Measurements from ENCODE around the gene LHFPL4.

LHFPL4 gene

DNA sequence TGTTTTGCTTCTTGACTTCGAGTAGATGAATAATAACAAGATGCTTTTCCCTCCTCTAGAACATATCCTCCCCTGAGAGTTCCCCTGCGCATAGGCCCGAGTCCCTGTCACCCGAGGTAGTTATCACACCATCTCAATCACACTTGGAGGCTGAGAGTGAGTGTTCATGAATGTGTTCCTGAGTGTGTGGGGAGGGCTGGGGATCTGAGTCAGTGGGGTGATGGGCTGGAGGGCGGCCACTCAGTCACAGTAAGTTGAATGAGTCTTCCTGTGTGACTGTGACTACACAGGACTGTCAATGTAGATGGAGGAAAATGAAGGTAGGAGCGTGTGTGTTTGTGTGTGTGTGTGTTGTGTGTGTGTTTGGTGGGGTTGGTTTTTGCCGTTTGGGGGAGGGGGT is 85.2 kb downstream of the LHFPL4 start:
- DNase-seq, result no peak

DNA sequence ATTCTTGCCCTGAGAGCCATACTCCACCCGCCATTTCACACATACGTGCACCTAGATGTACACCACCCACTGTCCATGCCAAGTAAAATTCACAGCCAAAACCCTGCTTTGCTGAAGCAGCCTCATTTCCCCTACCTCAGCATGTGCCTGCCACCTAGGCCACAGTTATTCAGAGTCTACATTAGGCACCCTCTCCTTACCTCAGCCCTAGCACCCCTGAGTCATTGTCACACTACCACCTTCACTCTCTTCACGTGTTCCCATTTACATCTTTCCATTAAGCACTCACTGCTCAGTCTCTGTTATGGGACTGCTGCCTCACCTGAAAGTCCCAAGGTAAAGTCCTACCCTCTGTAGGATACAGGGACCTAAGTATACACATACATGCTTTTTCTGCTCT is 86.2 kb downstream of the LHFPL4 start:
- DNase-seq, result no peak

DNA sequence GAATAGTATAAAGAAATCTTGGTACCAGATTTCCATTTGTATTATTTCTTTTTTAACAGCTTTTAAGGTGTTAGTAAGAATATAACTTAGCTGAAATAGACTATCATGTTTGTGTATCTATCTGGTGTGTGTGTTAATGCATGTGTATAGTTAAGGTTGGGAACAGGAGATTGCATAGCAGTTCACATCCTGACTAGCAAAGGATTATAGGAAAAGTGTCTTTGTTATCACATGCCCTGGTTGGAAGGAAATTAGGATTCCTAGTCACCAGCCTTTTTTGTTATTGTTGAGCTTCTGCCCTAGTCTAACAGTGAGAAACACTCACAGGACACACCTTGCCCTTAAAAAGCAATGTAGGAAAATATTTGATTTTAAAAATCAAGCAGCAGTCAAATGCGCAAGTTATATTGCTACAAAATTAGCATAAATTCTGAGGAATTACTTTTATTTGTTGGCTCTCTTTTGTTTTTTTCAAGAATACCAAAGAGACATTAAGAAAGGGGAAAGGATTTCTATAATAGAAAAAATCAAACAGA is 98.0 kb downstream of the LHFPL4 start:
- DNase-seq, result no peak

DNA sequence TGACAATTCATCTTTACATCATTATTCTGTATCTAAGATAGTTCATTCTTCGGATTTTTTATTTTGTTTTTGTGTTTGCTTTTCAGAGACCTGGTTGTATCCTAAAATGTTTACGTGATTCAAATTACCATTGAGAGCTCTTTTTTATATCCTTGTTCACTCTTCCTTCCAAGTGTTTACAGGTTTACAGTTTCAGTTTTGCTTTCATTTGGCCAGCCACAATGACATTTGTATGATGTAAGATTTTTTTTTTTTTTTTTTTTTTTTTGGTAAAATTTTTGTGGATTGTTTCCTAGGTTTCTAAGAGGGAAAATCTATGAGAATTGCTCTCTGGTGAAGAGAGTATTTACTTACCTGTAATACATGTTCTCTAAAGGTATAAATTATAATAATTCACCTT is 101.2 kb downstream of the LHFPL4 start:
- DNase-seq, result no peak

DNA sequence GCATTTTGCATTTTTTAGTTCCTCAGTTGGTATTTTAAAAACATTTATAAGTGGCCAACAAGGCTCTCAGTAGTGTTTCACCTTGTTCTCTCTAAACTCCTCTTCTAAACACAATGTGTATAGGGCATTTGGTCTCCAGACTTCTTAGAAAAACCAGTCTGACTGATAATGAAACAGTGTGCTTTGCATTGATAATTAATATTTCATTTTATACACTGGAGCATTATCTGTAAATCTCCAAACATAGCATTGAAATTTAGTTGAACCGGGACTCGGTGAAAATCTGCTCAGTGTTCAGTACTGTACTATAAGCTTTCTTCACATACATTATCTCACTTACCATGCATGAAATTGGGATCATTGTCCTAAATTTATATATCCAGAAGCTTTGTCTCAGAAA is 102.6 kb downstream of the LHFPL4 start:
- DNase-seq, result no peak

DNA sequence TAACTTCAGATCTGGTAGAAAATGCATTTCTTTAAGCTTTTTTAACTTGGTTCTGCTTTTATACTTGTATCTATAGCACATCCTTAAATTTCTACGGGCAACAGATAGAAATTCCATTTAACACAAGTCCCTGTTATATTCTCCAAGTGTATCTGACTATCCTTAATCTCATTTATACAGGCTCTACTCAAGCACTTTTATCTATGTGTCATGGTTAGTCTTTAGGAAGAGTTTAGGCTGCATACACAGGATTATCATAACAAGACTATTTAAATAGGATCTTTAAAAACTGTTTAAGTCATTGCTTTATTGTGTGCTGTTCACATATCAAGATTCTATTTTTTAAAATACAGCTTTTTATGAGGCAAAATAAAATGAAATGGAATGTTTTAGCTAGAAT is 103.5 kb downstream of the LHFPL4 start:
- DNase-seq, result no peak

DNA sequence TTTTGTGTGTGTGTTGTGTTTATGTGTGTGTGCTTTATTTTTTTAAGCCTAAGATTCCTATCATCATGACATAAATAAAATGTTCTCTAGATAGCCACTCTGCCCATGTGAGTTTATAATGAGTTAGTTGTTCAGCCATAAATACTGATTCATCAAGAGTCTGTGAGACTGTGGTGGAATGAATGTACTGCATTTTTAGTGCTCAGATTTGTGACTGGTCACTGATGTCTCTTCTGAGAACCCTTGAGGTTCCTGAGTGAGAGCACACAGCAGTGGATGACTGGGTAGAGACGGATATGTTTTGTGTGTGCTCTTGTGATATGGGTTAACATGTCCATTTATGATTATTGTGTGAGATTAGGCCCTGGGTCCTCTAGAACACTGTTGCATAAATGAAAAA is 105.0 kb downstream of the LHFPL4 start:
- DNase-seq, result no peak
